ENCODE data around the gene KLC1. TPM values are rescaled to one million over a fixed set of nuclear protein-coding genes. Genes with fewer than 3 reads are reported as not detected.
A peak's percentile ranks its signal among the peaks of the same experiment; 100 is the strongest.

The KLC1 gene
- total RNA-seq, 1 donor from 2014 or later: 211 TPM

- H3K27me3 Mint-ChIP-seq (ENCODE audit: unreplicated experiment): no peaks in the 10 kb centered on the region
- no peak overlapping the region for H3K4me3 Mint-ChIP-seq (ENCODE audit: unreplicated experiment)
- peaks cover 29% of the 10 kb centered on the region for H3K4me1 Mint-ChIP-seq (ENCODE audit: unreplicated experiment)
- peak overlapping the region; percentile 7 for H3K27ac Mint-ChIP-seq (ENCODE audit: unreplicated experiment)
- no peak for DNase-seq (ENCODE audit: extremely low spot score, unreplicated experiment)
- no peaks in the 10 kb centered on the region for H3K9me3 Mint-ChIP-seq (ENCODE audit: unreplicated experiment)
- TF ChIP-seq CTCF (IDR thresholded peaks at IDR 0.05): no peak
- peaks cover 29% of the 10 kb centered on the region for H3K36me3 Mint-ChIP-seq (ENCODE audit: unreplicated experiment)
Measured at GRCh38 chr14:103656031-103656755, 27.2 kb downstream of the KLC1 start.

- peaks cover 26% of the 10 kb centered on the region for H3K4me1 Mint-ChIP-seq (ENCODE audit: unreplicated experiment)
- H3K27me3 Mint-ChIP-seq (ENCODE audit: unreplicated experiment): no peaks in the 10 kb centered on the region
- H3K27ac Mint-ChIP-seq (ENCODE audit: unreplicated experiment): peak overlapping the region; percentile 34
- no peak for TF ChIP-seq CTCF (IDR thresholded peaks at IDR 0.05)
- peaks cover 30% of the 10 kb centered on the region for H3K36me3 Mint-ChIP-seq (ENCODE audit: unreplicated experiment)
- H3K9me3 Mint-ChIP-seq (ENCODE audit: unreplicated experiment): no peaks in the 10 kb centered on the region
- no peak for DNase-seq (ENCODE audit: extremely low spot score, unreplicated experiment)
- no peak overlapping the region for H3K4me3 Mint-ChIP-seq (ENCODE audit: unreplicated experiment)
Measured at GRCh38 chr14:103656756-103657133, 27.7 kb downstream of the KLC1 start.

- Mint-ChIP-seq H3K4me3 (ENCODE audit: unreplicated experiment) (no peak overlapping the region), H3K27ac (ENCODE audit: unreplicated experiment) (no peak overlapping the region), H3K36me3 (ENCODE audit: unreplicated experiment) (peaks cover 36% of the 10 kb centered on the region), H3K4me1 (ENCODE audit: unreplicated experiment) (peaks cover 22% of the 10 kb centered on the region), H3K27me3 (ENCODE audit: unreplicated experiment) (no peaks in the 10 kb centered on the region), H3K9me3 (ENCODE audit: unreplicated experiment) (no peaks in the 10 kb centered on the region)
- no peak for DNase-seq (ENCODE audit: extremely low spot score, unreplicated experiment)
- no peak for TF ChIP-seq CTCF (IDR thresholded peaks at IDR 0.05)
Measured at GRCh38 chr14:103657471-103657870, 28.5 kb downstream of the KLC1 start.

- no peaks in the 10 kb centered on the region for H3K9me3 Mint-ChIP-seq (ENCODE audit: unreplicated experiment)
- H3K4me3 Mint-ChIP-seq (ENCODE audit: unreplicated experiment): no peak overlapping the region
- TF ChIP-seq CTCF (IDR thresholded peaks at IDR 0.05): no peak
- peak overlapping the region; percentile 38 for H3K27ac Mint-ChIP-seq (ENCODE audit: unreplicated experiment)
- no peak for DNase-seq (ENCODE audit: extremely low spot score, unreplicated experiment)
- H3K4me1 Mint-ChIP-seq (ENCODE audit: unreplicated experiment): peaks cover 25% of the 10 kb centered on the region
- peaks cover 33% of the 10 kb centered on the region for H3K36me3 Mint-ChIP-seq (ENCODE audit: unreplicated experiment)
- H3K27me3 Mint-ChIP-seq (ENCODE audit: unreplicated experiment): no peaks in the 10 kb centered on the region
Measured at GRCh38 chr14:103659631-103660030, 30.6 kb downstream of the KLC1 start.

GRCh38 chr14:103662029-103662428, 33.0 kb downstream of the KLC1 start:
- Mint-ChIP-seq H3K36me3 (ENCODE audit: unreplicated experiment) (peaks cover 30% of the 10 kb centered on the region), H3K27me3 (ENCODE audit: unreplicated experiment) (no peaks in the 10 kb centered on the region), H3K4me3 (ENCODE audit: unreplicated experiment) (no peak overlapping the region), H3K27ac (ENCODE audit: unreplicated experiment) (peak overlapping the region; percentile 64), H3K9me3 (ENCODE audit: unreplicated experiment) (no peaks in the 10 kb centered on the region), H3K4me1 (ENCODE audit: unreplicated experiment) (peaks cover 36% of the 10 kb centered on the region)
- no peak for TF ChIP-seq CTCF (IDR thresholded peaks at IDR 0.05)
- no peak for DNase-seq (ENCODE audit: extremely low spot score, unreplicated experiment)
